ENCODE measurements around the gene COL20A1.

GRCh38 chr20:63359937-63360849 is 67.2 kb downstream of the COL20A1 start:
- TF ChIP-seq POLR2A (IDR thresholded peaks at IDR 0.05) (no peak), CTCF (IDR thresholded peaks at IDR 0.05) (no peak), POLR2AphosphoS5 (IDR thresholded peaks at IDR 0.05) (no peak)

Data from stomach (tissue), 4 donors.